H9 (cell line): ENCODE results near the gene SETD5. TPM values are rescaled to one million over a fixed set of nuclear protein-coding genes. Genes with fewer than 3 reads are reported as not detected.

Experiments used
- DNase-seq: peaks from one replicate; pipeline ENCODE4 v3.0.0-alpha.2; 2017
- H2AFZ ChIP-seq: one replicate; pipeline ENCODE4 v1.6.1; 2013; ENCODE audit warnings: mild to moderate bottlenecking, low read length, control low read depth, moderate library complexity
- H2AK5ac ChIP-seq: 2 replicates; pipeline ENCODE4 v1.6.1; 2013; ENCODE audit warnings: low read length, control low read depth, mixed read lengths; ENCODE audit not compliant: insufficient read length
- H2BK120ac ChIP-seq: one replicate; pipeline ENCODE4 v1.6.1; 2013; ENCODE audit warnings: low read depth, mild to moderate bottlenecking, low read length, control low read depth, inconsistent platforms; ENCODE audit not compliant: poor library complexity, severe bottlenecking
- H2BK12ac ChIP-seq: 2 replicates; pipeline ENCODE4 v1.6.1; 2013; ENCODE audit warnings: low read length, control low read depth, mixed read lengths, low read depth; ENCODE audit not compliant: insufficient read length
- H2BK15ac ChIP-seq: 2 replicates; pipeline ENCODE4 v1.6.1; 2013; ENCODE audit warnings: low read depth, low read length, control low read depth
- H2BK20ac ChIP-seq: one replicate; pipeline ENCODE4 v1.6.1; 2013; ENCODE audit warnings: low read depth, mild to moderate bottlenecking, low read length, control low read depth, inconsistent platforms; ENCODE audit not compliant: poor library complexity, severe bottlenecking
- H2BK5ac ChIP-seq: 2 replicates; pipeline ENCODE4 v1.6.1; 2013; ENCODE audit warnings: low read length, control low read depth, mixed read lengths; ENCODE audit not compliant: insufficient read length
- H3K14ac ChIP-seq: 2 replicates; pipeline ENCODE4 v1.6.1; 2013; ENCODE audit warnings: low read length, control low read depth; ENCODE audit not compliant: insufficient read depth
- H3K18ac ChIP-seq: 2 replicates; pipeline ENCODE4 v1.6.1; 2013; ENCODE audit warnings: low read depth, mild to moderate bottlenecking, mixed read lengths, low read length, control low read depth; ENCODE audit not compliant: insufficient read length
- H3K23ac ChIP-seq: 2 replicates; pipeline ENCODE4 v1.6.1; 2013; ENCODE audit warnings: low read length, control low read depth, mixed read lengths, low read depth; ENCODE audit not compliant: insufficient read length
- H3K23me2 ChIP-seq: 2 replicates; pipeline ENCODE4 v1.6.1; 2013; ENCODE audit warnings: low read depth, mild to moderate bottlenecking, mixed read lengths, low read length, control low read depth; ENCODE audit not compliant: insufficient read length, poor library complexity, severe bottlenecking
- H3K27ac ChIP-seq: 2 replicates; pipeline ENCODE4 v1.5.1; 2013; ENCODE audit warnings: low read length, control low read depth, mixed read lengths, low read depth; ENCODE audit not compliant: insufficient read length
- H3K27me3 ChIP-seq: 2 replicates; pipeline ENCODE4 v1.6.1; 2013; ENCODE audit warnings: low read length, control low read depth, inconsistent platforms; ENCODE audit not compliant: insufficient read depth
- H3K4ac ChIP-seq: 2 replicates; pipeline ENCODE4 v1.6.1; 2013; ENCODE audit warnings: low read depth, mild to moderate bottlenecking, control low read depth, inconsistent platforms, low read length, moderate library complexity
- H3K4me1 ChIP-seq: 2 replicates; pipeline ENCODE4 v1.6.1; 2013; ENCODE audit warnings: low read length, control low read depth, inconsistent platforms; ENCODE audit not compliant: insufficient read depth
- H3K4me2 ChIP-seq: 2 replicates; pipeline ENCODE4 v1.6.1; 2013; ENCODE audit warnings: low read length, control low read depth, mixed read lengths; ENCODE audit not compliant: insufficient read length, insufficient read depth
- H3K56ac ChIP-seq: 2 replicates; pipeline ENCODE4 v1.6.1; 2013; ENCODE audit warnings: low read depth, mild to moderate bottlenecking, mixed read lengths, low read length, control low read depth; ENCODE audit not compliant: insufficient read length
- H3K79me1 ChIP-seq: 2 replicates; pipeline ENCODE4 v1.6.1; 2013; ENCODE audit warnings: low read depth, mild to moderate bottlenecking, moderate library complexity, low read length, control low read depth, inconsistent platforms; ENCODE audit not compliant: insufficient read depth, poor library complexity, severe bottlenecking
- H3K79me2 ChIP-seq: 2 replicates; pipeline ENCODE4 v1.6.1; 2013; ENCODE audit warnings: low read length, control low read depth, inconsistent platforms; ENCODE audit not compliant: insufficient read depth
- H3K9ac ChIP-seq: 2 replicates; pipeline ENCODE4 v1.6.1; 2013; ENCODE audit warnings: low read length, control low read depth, mixed read lengths; ENCODE audit not compliant: insufficient read length; ENCODE audit errors: extremely low read depth
- H3K9me3 ChIP-seq: one replicate; pipeline ENCODE4 v1.6.1; 2013; ENCODE audit warnings: low read depth, low read length, inconsistent platforms; ENCODE audit not compliant: control insufficient read depth
- H3T11ph ChIP-seq: one replicate; pipeline ENCODE4 v1.6.1; 2013; ENCODE audit warnings: mild to moderate bottlenecking, low read length, control low read depth, inconsistent platforms
- H4K20me1 ChIP-seq: one replicate; pipeline ENCODE4 v1.6.1; 2013; ENCODE audit not compliant: control insufficient read depth, insufficient read length, insufficient read depth
- H4K5ac ChIP-seq: 2 replicates; pipeline ENCODE4 v1.6.1; 2013; ENCODE audit warnings: low read depth, mild to moderate bottlenecking, mixed read lengths, low read length, control low read depth; ENCODE audit not compliant: insufficient read length
- H4K8ac ChIP-seq: replicated peaks from 2 replicates; pipeline ENCODE4 v1.6.1; 2013; ENCODE audit warnings: low read length, control low read depth, mixed read lengths, low read depth; ENCODE audit not compliant: insufficient read length
- H4K91ac ChIP-seq: 2 replicates; pipeline ENCODE4 v1.6.1; 2013; ENCODE audit warnings: low read depth, mild to moderate bottlenecking, moderate library complexity, mixed read lengths, low read length, control low read depth; ENCODE audit not compliant: insufficient read length
- H3K27ac Mint-ChIP-seq, 3 experiments: 2 replicates in 2 of 3; 3 replicates in 1 of 3; pipeline ENCODE4 v1.8.0; 2020 to 2021; ENCODE audit warnings: mixed read lengths in 3 of 3, mild to moderate bottlenecking in 1 of 3, moderate library complexity in 1 of 3
- H3K27me3 Mint-ChIP-seq: 2 replicates; pipeline ENCODE4 v1.8.0; 2021; ENCODE audit warnings: low read depth, mild to moderate bottlenecking, moderate library complexity, mixed read lengths
- H3K36me3 Mint-ChIP-seq, 3 experiments: 2 replicates in 2 of 3; 3 replicates in 1 of 3; pipeline ENCODE4 v1.8.0; 2020 to 2021; ENCODE audit warnings: low read depth in 3 of 3, mixed read lengths in 3 of 3; ENCODE audit not compliant: insufficient read depth in 1 of 3
- H3K4me1 Mint-ChIP-seq, 2 experiments: 2 replicates each; pipeline ENCODE4 v1.8.0; 2020; ENCODE audit warnings: mixed read lengths in 2 of 2
- H3K4me3 Mint-ChIP-seq, 2 experiments: 2 replicates in 1 of 2; 3 replicates in 1 of 2; pipeline ENCODE4 v1.8.0; 2020 to 2021; ENCODE audit warnings: mild to moderate bottlenecking in 2 of 2, mixed read lengths in 2 of 2, moderate library complexity in 1 of 2
- H3K9me3 Mint-ChIP-seq, 2 experiments: 2 replicates in 1 of 2; 3 replicates in 1 of 2; pipeline ENCODE4 v1.8.0; 2020; ENCODE audit warnings: mild to moderate bottlenecking in 2 of 2, mixed read lengths in 2 of 2, moderate library complexity in 1 of 2
- WGBS: extraction: QIAGEN DNeasy Blood & Tissue Kit; methylation state at CpG from one replicate; pipeline ENCODE4 v1.1.7; 2013; ENCODE audit warnings: missing lambda C conversion rate, low lambda C conversion rate, mixed read lengths; ENCODE audit not compliant: insufficient read length; ENCODE audit errors: extremely low coverage; 5-methylcytosine and 5-hydroxymethylcytosine counted together
- total RNA-seq: library from RNA; stranded (reverse); gene quantifications from 2 replicates; pipeline ENCODE4 v1.2.1, GENCODE V29; 2021
- TF ChIP-seq, protein P1 (sequence below): fragments of 200-600 bp; sonication (generic); conservative IDR thresholded peaks from 3 replicates; pipeline ENCODE4 v1.8.0; 2021; ENCODE audit warnings: antibody characterized with exemption, mild to moderate bottlenecking

The SETD5 gene
- total RNA-seq, 1 experiment from 2014 or later: 207 TPM

- Histone ChIP-seq H3K79me2 (no peaks in the 10 kb centered on the region), H3K9me3 (no peaks in the 10 kb centered on the region), H3K23me2 (no peaks in the 10 kb centered on the region), H2AFZ (no peak overlapping the region), H3K27ac (no peak overlapping the region), H4K8ac (no peak overlapping the region), H3K79me1 (peaks cover 5% of the 10 kb centered on the region), H2BK15ac (no peak overlapping the region), H2BK120ac (no peak overlapping the region), H3K27me3 (no peaks in the 10 kb centered on the region), H4K91ac (no peak overlapping the region), H3T11ph (no peak overlapping the region), H4K5ac (no peak overlapping the region), H2AK5ac (no peak overlapping the region), H2BK5ac (no peak overlapping the region), H2BK12ac (no peak overlapping the region), H2BK20ac (no peak overlapping the region), H3K56ac (no peak overlapping the region), H3K4me2 (no peak overlapping the region), H3K4me1 (no peaks in the 10 kb centered on the region), H3K9ac (no peak overlapping the region), H3K4ac (no peak overlapping the region), H4K20me1 (peaks cover 3% of the 10 kb centered on the region), H3K18ac (no peak overlapping the region), H3K23ac (no peak overlapping the region), H3K14ac (no peak overlapping the region)
- Mint-ChIP-seq H3K36me3 (peaks cover 47 to 88% (median 82%) of the 10 kb centered on the region in 3 experiments), H3K27ac (no peak overlapping the region), H3K27me3 (no peaks in the 10 kb centered on the region), H3K9me3 (no peaks in the 10 kb centered on the region), H3K4me1 (no peaks in the 10 kb centered on the region), H3K4me3 (no peak overlapping the region)
- no peak for DNase-seq
- WGBS: no CpG with 5 or more reads among the region's 2 CpGs
- TF ChIP-seq, protein P1, sequence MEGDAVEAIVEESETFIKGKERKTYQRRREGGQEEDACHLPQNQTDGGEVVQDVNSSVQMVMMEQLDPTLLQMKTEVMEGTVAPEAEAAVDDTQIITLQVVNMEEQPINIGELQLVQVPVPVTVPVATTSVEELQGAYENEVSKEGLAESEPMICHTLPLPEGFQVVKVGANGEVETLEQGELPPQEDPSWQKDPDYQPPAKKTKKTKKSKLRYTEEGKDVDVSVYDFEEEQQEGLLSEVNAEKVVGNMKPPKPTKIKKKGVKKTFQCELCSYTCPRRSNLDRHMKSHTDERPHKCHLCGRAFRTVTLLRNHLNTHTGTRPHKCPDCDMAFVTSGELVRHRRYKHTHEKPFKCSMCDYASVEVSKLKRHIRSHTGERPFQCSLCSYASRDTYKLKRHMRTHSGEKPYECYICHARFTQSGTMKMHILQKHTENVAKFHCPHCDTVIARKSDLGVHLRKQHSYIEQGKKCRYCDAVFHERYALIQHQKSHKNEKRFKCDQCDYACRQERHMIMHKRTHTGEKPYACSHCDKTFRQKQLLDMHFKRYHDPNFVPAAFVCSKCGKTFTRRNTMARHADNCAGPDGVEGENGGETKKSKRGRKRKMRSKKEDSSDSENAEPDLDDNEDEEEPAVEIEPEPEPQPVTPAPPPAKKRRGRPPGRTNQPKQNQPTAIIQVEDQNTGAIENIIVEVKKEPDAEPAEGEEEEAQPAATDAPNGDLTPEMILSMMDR: no peak
Measured at GRCh38 chr3:9450991-9451390, 53.6 kb downstream of the SETD5 start.
